T-helper 1 cell treated with Interleukin-12 subunit alpha and Interleukin-12 subunit beta and Interleukin-4 antibody, amounts not matched to agents 30 μg/mL and 1 μg/mL, for 36 hours (primary cell): ENCODE data around the gene OXCT2.
A peak's percentile ranks its signal among the peaks of the same experiment; 100 is the strongest.
"Not testable (repeated sequence)": the region's sequence is repeated elsewhere in the genome, so short reads cannot be mapped to it uniquely, and the experiment has no call there.

Source experiments
- H3K27ac Mint-ChIP-seq: one replicate; pipeline ENCODE4 v1.8.0; 2021; ENCODE audit warnings: mild to moderate bottlenecking, mixed read lengths
- H3K27me3 Mint-ChIP-seq: one replicate; pipeline ENCODE4 v1.8.0; 2021; ENCODE audit warnings: low read depth, mixed read lengths
- H3K36me3 Mint-ChIP-seq: one replicate; pipeline ENCODE4 v1.8.0; 2021; ENCODE audit warnings: low read depth, mixed read lengths
- H3K4me1 Mint-ChIP-seq: one replicate; pipeline ENCODE4 v1.8.0; 2021; ENCODE audit warnings: low read depth, mixed read lengths
- H3K4me3 Mint-ChIP-seq: one replicate; pipeline ENCODE4 v1.8.0; 2021; ENCODE audit warnings: mild to moderate bottlenecking, moderate library complexity, mixed read lengths
- H3K9me3 Mint-ChIP-seq: one replicate; pipeline ENCODE4 v1.8.0; 2021; ENCODE audit warnings: mixed read lengths

Gene OXCT2

GRCh38 chr1:39795651-39796050 lies 24.5 kb upstream of the OXCT2 start:
- Mint-ChIP-seq H3K4me3 (no peak overlapping the region), H3K36me3 (no peaks in the 10 kb centered on the region), H3K27ac (no peak overlapping the region), H3K9me3 (no peaks in the 10 kb centered on the region), H3K27me3 (peaks cover 18% of the 10 kb centered on the region), H3K4me1 (peaks cover 19% of the 10 kb centered on the region)

GRCh38 chr1:39791838-39792237 lies 20.7 kb upstream of the OXCT2 start:
- Mint-ChIP-seq H3K4me3 (no peak overlapping the region), H3K27me3 (peaks cover 35% of the 10 kb centered on the region), H3K36me3 (no peaks in the 10 kb centered on the region), H3K27ac (no peak overlapping the region), H3K9me3 (no peaks in the 10 kb centered on the region), H3K4me1 (peaks cover 13% of the 10 kb centered on the region)

GRCh38 chr1:39789571-39790110 lies 18.5 kb upstream of the OXCT2 start:
- no peak overlapping the region for H3K27ac Mint-ChIP-seq
- peaks cover 44% of the 10 kb centered on the region for H3K27me3 Mint-ChIP-seq
- H3K4me1 Mint-ChIP-seq, result peaks cover 13% of the 10 kb centered on the region
- no peaks in the 10 kb centered on the region for H3K36me3 Mint-ChIP-seq
- H3K9me3 Mint-ChIP-seq, result no peaks in the 10 kb centered on the region
- peak overlapping the region; percentile 72 for H3K4me3 Mint-ChIP-seq

GRCh38 chr1:39788758-39789570 lies 17.8 kb upstream of the OXCT2 start, which contains the start of gene BMP8B:
TSS of gene BMP8B (minus strand) at chr1:39788865. CDS start at chr1:39788485, 380 bp downstream.
- Mint-ChIP-seq H3K4me3 (peak within 1 kb of the TSS; percentile 72), H3K4me1 (peaks cover 13% of the 10 kb centered on the region), H3K9me3 (no peaks in the 10 kb centered on the region), H3K36me3 (no peaks in the 10 kb centered on the region), H3K27ac (no peak within 1 kb of the TSS), H3K27me3 (peaks cover 44% of the 10 kb centered on the region)

- no peak overlapping the region for H3K4me3 Mint-ChIP-seq
- H3K27ac Mint-ChIP-seq, result no peak overlapping the region
- no peaks in the 10 kb centered on the region for H3K9me3 Mint-ChIP-seq
- H3K4me1 Mint-ChIP-seq, result peaks cover 11% of the 10 kb centered on the region
- no peaks in the 10 kb centered on the region for H3K36me3 Mint-ChIP-seq
- H3K27me3 Mint-ChIP-seq, result peaks cover 44% of the 10 kb centered on the region
Observed at GRCh38 chr1:39788426-39788757, 17.2 kb upstream of the OXCT2 start.

- not testable (repeated sequence) for H3K4me3 Mint-ChIP-seq, H3K27ac Mint-ChIP-seq, H3K9me3 Mint-ChIP-seq, H3K36me3 Mint-ChIP-seq
- Mint-ChIP-seq H3K4me1 (peaks cover 11% of the 10 kb centered on the region), H3K27me3 (peaks cover 43% of the 10 kb centered on the region)
Observed at GRCh38 chr1:39787964-39788363, 16.8 kb upstream of the OXCT2 start.

- no peaks in the 10 kb centered on the region for H3K36me3 Mint-ChIP-seq
- peaks cover 7% of the 10 kb centered on the region for H3K4me1 Mint-ChIP-seq
- peak overlapping the region; percentile 39 for H3K4me3 Mint-ChIP-seq
- H3K27ac Mint-ChIP-seq, result no peak overlapping the region
- H3K27me3 Mint-ChIP-seq, result peaks cover 38% of the 10 kb centered on the region
- no peaks in the 10 kb centered on the region for H3K9me3 Mint-ChIP-seq
Observed at GRCh38 chr1:39787468-39787867, 16.3 kb upstream of the OXCT2 start.

- H3K27me3 Mint-ChIP-seq, result peaks cover 36% of the 10 kb centered on the region
- H3K9me3 Mint-ChIP-seq, result not testable (repeated sequence)
- peak overlapping the region; percentile 39 for H3K4me3 Mint-ChIP-seq
Observed at GRCh38 chr1:39787108-39787375, 15.9 kb upstream of the OXCT2 start.

GRCh38 chr1:39786303-39787107 lies 15.4 kb upstream of the OXCT2 start:
- not testable (repeated sequence) for H3K9me3 Mint-ChIP-seq, H3K4me3 Mint-ChIP-seq, H3K27ac Mint-ChIP-seq, H3K36me3 Mint-ChIP-seq, H3K4me1 Mint-ChIP-seq
- H3K27me3 Mint-ChIP-seq, result peaks cover 34% of the 10 kb centered on the region

More at GRCh38 chr1:39787108-39787375, 15.9 kb upstream of the OXCT2 start:
- not testable (repeated sequence) for H3K27ac Mint-ChIP-seq, H3K4me1 Mint-ChIP-seq, H3K36me3 Mint-ChIP-seq

GRCh38 chr1:39782685-39783084 lies 11.5 kb upstream of the OXCT2 start:
- not testable (repeated sequence) for H3K27ac Mint-ChIP-seq, H3K4me3 Mint-ChIP-seq, H3K4me1 Mint-ChIP-seq, H3K9me3 Mint-ChIP-seq, H3K36me3 Mint-ChIP-seq
- H3K27me3 Mint-ChIP-seq, result peaks cover 23% of the 10 kb centered on the region

GRCh38 chr1:39782103-39782502 lies 11.0 kb upstream of the OXCT2 start:
- Mint-ChIP-seq H3K4me3 (no peak overlapping the region), H3K36me3 (no peaks in the 10 kb centered on the region), H3K9me3 (no peaks in the 10 kb centered on the region), H3K4me1 (no peaks in the 10 kb centered on the region), H3K27me3 (peaks cover 17% of the 10 kb centered on the region), H3K27ac (no peak overlapping the region)

GRCh38 chr1:39781349-39781715 lies 10.2 kb upstream of the OXCT2 start:
- no peak overlapping the region for H3K27ac Mint-ChIP-seq

GRCh38 chr1:39779821-39780220 lies 8.7 kb upstream of the OXCT2 start:
- Mint-ChIP-seq H3K27ac (no peak overlapping the region), H3K27me3 (peaks cover 6% of the 10 kb centered on the region), H3K36me3 (no peaks in the 10 kb centered on the region), H3K4me3 (no peak overlapping the region), H3K9me3 (no peaks in the 10 kb centered on the region), H3K4me1 (no peaks in the 10 kb centered on the region)

More at GRCh38 chr1:39781349-39781715, 10.2 kb upstream of the OXCT2 start:
- no peak overlapping the region for H3K4me3 Mint-ChIP-seq
- H3K4me1 Mint-ChIP-seq, result no peaks in the 10 kb centered on the region
- H3K27me3 Mint-ChIP-seq, result peaks cover 9% of the 10 kb centered on the region
- no peaks in the 10 kb centered on the region for H3K36me3 Mint-ChIP-seq
- no peaks in the 10 kb centered on the region for H3K9me3 Mint-ChIP-seq

GRCh38 chr1:39779137-39779536 lies 8.0 kb upstream of the OXCT2 start:
- H3K9me3 Mint-ChIP-seq, result no peaks in the 10 kb centered on the region
- no peak overlapping the region for H3K4me3 Mint-ChIP-seq
- H3K27me3 Mint-ChIP-seq, result peaks cover 6% of the 10 kb centered on the region
- no peaks in the 10 kb centered on the region for H3K36me3 Mint-ChIP-seq
- no peak overlapping the region for H3K27ac Mint-ChIP-seq
- no peaks in the 10 kb centered on the region for H3K4me1 Mint-ChIP-seq

- not testable (repeated sequence) for H3K27ac Mint-ChIP-seq, H3K9me3 Mint-ChIP-seq, H3K27me3 Mint-ChIP-seq, H3K36me3 Mint-ChIP-seq, H3K4me1 Mint-ChIP-seq, H3K4me3 Mint-ChIP-seq
Observed at GRCh38 chr1:39778463-39779099, 7.4 kb upstream of the OXCT2 start.
